HepG2 (cell line): ENCODE results near the gene KIF17. TPM values are rescaled to one million over a fixed set of nuclear protein-coding genes. Genes with fewer than 3 reads are reported as not detected.

Experiments
- ESRRA ChIP-seq: sonication (generic); formaldehyde crosslinking; IDR thresholded peaks from 2 replicates; pipeline ENCODE4 v1.5.1; 2020; ENCODE audit warnings: mild to moderate bottlenecking, low read depth, missing genetic modification reagents
- MAF1 ChIP-seq: sonication (generic); formaldehyde crosslinking; IDR thresholded peaks from 2 replicates; pipeline ENCODE4 v1.5.0; 2020; ENCODE audit warnings: missing genetic modification reagents, borderline replicate concordance
- PHF5A ChIP-seq: IDR thresholded peaks from one replicate; pipeline ENCODE4 v1.6.1; 2018; ENCODE audit warnings: low read depth, missing genetic modification reagents; ENCODE audit not compliant: unreplicated experiment
- TCF12 ChIP-seq, 2 experiments: fragments of 450-650 bp in 1 of 2; sonication (generic) in 1 of 2; formaldehyde crosslinking in 1 of 2; IDR thresholded peaks; 2 replicates each; pipeline versions ENCODE4 v1.6.1 to v1.8.0; 2017 to 2022; ENCODE audit warnings: antibody characterized with exemption in 1 of 2, mild to moderate bottlenecking in 1 of 2, missing genetic modification reagents in 1 of 2, moderate library complexity in 1 of 2
- U2AF2 ChIP-seq: fragments of 200-400 bp; formaldehyde crosslinking; IDR thresholded peaks from 2 replicates; pipeline ENCODE4 v1.6.1; 2017; ENCODE audit warnings: low read depth, mild to moderate bottlenecking, low read length
- ZNF124 ChIP-seq: sonication (generic); formaldehyde crosslinking; IDR thresholded peaks from 2 replicates; pipeline ENCODE4 v1.4.0; 2020; ENCODE audit warnings: missing genetic modification reagents
- ZNF441 ChIP-seq: sonication (generic); formaldehyde crosslinking; IDR thresholded peaks from 2 replicates; pipeline ENCODE4 v1.7.0; 2021; ENCODE audit warnings: missing genetic modification reagents, borderline replicate concordance
- ZNF878 ChIP-seq: sonication (generic); formaldehyde crosslinking; IDR thresholded peaks from 2 replicates; pipeline ENCODE4 v1.8.1; 2023; ENCODE audit warnings: mild to moderate bottlenecking, missing genetic modification reagents, moderate library complexity
- ZSCAN25 ChIP-seq: sonication (generic); formaldehyde crosslinking; IDR thresholded peaks from 2 replicates; pipeline ENCODE4 v1.8.0; 2022; ENCODE audit warnings: mild to moderate bottlenecking, missing genetic modification reagents
- ZSCAN9 ChIP-seq: IDR thresholded peaks from 2 replicates; pipeline ENCODE4 v1.6.1; 2016; ENCODE audit warnings: borderline replicate concordance
- polyA plus RNA-seq, 8 experiments: library from polyadenylated mRNA; depleted of rRNA in 3 of 8; stranded (reverse) in 7 of 8; unstranded in 1 of 8; fragments of >200 nt; fragmentation: Illumina TruSeq in 4 of 8; extraction: Trizol in 4 of 8; gene quantifications; 2 replicates each; pipeline versions ENCODE4 v1.2.1 to v1.2.3, GENCODE V29; 2011 to 2016; ENCODE audit warnings: low read depth in 4 of 8, missing spikeins in 1 of 8, mixed read lengths in 1 of 8; ENCODE audit not compliant: insufficient read depth in 1 of 8
- total RNA-seq, 5 experiments: library from RNA; depleted of rRNA; stranded (reverse); fragments of >200 nt; fragmentation: Illumina TruSeq; extraction: Trizol; gene quantifications; 2 replicates each; pipeline ENCODE4 v1.2.3, GENCODE V29; 2016; ENCODE audit warnings: low read depth in 1 of 5
- TF ChIP-seq, protein P1 (sequence below): sonication (generic); formaldehyde crosslinking; IDR thresholded peaks from 2 replicates; pipeline ENCODE4 v1.4.0; 2020; ENCODE audit warnings: mild to moderate bottlenecking, missing genetic modification reagents
- TF ChIP-seq, protein P2 (sequence below): sonication (generic); formaldehyde crosslinking; IDR thresholded peaks from 2 replicates; pipeline ENCODE4 v1.9.0; 2022; ENCODE audit warnings: low read depth, missing genetic modification reagents
- TF ChIP-seq, protein P3 (sequence below): sonication (generic); formaldehyde crosslinking; IDR thresholded peaks from 2 replicates; pipeline ENCODE4 v1.4.0; 2020; ENCODE audit warnings: missing genetic modification reagents
- TF ChIP-seq, protein P4 (sequence below): sonication (generic); formaldehyde crosslinking; IDR thresholded peaks from 2 replicates; pipeline ENCODE4 v1.4.0; 2020; ENCODE audit warnings: missing genetic modification reagents, borderline replicate concordance
- TF ChIP-seq, protein P5 (sequence below): sonication (generic); formaldehyde crosslinking; IDR thresholded peaks from 2 replicates; pipeline ENCODE4 v1.4.0; 2020; ENCODE audit warnings: mild to moderate bottlenecking, missing genetic modification reagents

KIF17 gene
- total and polyA plus RNA-seq, 2 of the 13 experiments (the other 11 are each of a cell fraction or from before 2014, with no cell fraction given): 0.24 to 0.44 TPM

DNA sequence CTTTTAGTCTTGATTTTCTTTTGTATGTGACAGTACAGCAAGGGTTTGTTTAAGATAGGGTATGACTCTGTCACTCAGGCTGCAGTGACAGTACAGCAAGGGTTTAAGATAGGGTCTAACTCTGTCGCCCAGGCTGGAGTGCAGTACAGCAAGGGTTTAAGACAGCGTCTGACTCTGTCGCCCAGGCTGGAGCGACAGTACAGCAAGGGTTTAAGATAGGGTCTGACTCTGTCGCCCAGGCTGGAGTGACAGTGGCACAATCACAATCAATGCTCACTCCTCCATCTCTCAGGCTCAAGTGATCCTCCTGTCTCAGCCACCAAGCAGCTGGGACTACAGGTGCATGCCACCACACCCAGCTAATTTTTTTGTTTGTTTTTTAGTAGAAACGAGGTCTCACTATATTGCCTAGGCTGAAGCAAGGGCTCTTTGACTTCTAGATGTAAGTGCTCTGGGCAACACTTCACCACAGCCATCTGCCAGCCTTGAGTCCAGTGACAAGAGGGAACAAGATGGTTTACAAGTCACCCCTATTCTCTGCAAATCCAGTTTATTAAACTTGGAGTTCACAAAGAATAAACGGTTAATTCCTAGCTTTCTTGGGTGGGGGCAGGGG, 15.7 kb upstream of the KIF17 start (continued):
- TF ChIP-seq, protein P1, sequence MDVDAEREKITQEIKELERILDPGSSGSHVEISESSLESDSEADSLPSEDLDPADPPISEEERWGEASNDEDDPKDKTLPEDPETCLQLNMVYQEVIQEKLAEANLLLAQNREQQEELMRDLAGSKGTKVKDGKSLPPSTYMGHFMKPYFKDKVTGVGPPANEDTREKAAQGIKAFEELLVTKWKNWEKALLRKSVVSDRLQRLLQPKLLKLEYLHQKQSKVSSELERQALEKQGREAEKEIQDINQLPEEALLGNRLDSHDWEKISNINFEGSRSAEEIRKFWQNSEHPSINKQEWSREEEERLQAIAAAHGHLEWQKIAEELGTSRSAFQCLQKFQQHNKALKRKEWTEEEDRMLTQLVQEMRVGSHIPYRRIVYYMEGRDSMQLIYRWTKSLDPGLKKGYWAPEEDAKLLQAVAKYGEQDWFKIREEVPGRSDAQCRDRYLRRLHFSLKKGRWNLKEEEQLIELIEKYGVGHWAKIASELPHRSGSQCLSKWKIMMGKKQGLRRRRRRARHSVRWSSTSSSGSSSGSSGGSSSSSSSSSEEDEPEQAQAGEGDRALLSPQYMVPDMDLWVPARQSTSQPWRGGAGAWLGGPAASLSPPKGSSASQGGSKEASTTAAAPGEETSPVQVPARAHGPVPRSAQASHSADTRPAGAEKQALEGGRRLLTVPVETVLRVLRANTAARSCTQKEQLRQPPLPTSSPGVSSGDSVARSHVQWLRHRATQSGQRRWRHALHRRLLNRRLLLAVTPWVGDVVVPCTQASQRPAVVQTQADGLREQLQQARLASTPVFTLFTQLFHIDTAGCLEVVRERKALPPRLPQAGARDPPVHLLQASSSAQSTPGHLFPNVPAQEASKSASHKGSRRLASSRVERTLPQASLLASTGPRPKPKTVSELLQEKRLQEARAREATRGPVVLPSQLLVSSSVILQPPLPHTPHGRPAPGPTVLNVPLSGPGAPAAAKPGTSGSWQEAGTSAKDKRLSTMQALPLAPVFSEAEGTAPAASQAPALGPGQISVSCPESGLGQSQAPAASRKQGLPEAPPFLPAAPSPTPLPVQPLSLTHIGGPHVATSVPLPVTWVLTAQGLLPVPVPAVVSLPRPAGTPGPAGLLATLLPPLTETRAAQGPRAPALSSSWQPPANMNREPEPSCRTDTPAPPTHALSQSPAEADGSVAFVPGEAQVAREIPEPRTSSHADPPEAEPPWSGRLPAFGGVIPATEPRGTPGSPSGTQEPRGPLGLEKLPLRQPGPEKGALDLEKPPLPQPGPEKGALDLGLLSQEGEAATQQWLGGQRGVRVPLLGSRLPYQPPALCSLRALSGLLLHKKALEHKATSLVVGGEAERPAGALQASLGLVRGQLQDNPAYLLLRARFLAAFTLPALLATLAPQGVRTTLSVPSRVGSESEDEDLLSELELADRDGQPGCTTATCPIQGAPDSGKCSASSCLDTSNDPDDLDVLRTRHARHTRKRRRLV: no peak
- no peak for TF ChIP-seq ZNF878 (CRISPR knock-in tag)
- TF ChIP-seq, protein P2, sequence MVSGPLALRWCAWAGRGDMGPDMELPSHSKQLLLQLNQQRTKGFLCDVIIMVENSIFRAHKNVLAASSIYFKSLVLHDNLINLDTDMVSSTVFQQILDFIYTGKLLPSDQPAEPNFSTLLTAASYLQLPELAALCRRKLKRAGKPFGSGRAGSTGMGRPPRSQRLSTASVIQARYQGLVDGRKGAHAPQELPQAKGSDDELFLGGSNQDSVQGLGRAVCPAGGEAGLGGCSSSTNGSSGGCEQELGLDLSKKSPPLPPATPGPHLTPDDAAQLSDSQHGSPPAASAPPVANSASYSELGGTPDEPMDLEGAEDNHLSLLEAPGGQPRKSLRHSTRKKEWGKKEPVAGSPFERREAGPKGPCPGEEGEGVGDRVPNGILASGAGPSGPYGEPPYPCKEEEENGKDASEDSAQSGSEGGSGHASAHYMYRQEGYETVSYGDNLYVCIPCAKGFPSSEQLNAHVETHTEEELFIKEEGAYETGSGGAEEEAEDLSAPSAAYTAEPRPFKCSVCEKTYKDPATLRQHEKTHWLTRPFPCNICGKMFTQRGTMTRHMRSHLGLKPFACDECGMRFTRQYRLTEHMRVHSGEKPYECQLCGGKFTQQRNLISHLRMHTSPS (CRISPR knock-in tag): no peak
- TF ChIP-seq PHF5A (CRISPR knock-in tag): no peak
- TF ChIP-seq ZSCAN25 (CRISPR knock-in tag): no peak
- TF ChIP-seq, protein P3, sequence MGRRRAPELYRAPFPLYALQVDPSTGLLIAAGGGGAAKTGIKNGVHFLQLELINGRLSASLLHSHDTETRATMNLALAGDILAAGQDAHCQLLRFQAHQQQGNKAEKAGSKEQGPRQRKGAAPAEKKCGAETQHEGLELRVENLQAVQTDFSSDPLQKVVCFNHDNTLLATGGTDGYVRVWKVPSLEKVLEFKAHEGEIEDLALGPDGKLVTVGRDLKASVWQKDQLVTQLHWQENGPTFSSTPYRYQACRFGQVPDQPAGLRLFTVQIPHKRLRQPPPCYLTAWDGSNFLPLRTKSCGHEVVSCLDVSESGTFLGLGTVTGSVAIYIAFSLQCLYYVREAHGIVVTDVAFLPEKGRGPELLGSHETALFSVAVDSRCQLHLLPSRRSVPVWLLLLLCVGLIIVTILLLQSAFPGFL (CRISPR knock-in tag): no peak
- no peak for TF ChIP-seq TCF12 (IDR thresholded peaks at IDR 0.05)
- TF ChIP-seq TCF12 (CRISPR knock-in tag; IDR thresholded peaks at IDR 0.05): no peak
- TF ChIP-seq ZSCAN9: no peak; the same call in 1 of the 2 replicates
- TF ChIP-seq, protein P4, sequence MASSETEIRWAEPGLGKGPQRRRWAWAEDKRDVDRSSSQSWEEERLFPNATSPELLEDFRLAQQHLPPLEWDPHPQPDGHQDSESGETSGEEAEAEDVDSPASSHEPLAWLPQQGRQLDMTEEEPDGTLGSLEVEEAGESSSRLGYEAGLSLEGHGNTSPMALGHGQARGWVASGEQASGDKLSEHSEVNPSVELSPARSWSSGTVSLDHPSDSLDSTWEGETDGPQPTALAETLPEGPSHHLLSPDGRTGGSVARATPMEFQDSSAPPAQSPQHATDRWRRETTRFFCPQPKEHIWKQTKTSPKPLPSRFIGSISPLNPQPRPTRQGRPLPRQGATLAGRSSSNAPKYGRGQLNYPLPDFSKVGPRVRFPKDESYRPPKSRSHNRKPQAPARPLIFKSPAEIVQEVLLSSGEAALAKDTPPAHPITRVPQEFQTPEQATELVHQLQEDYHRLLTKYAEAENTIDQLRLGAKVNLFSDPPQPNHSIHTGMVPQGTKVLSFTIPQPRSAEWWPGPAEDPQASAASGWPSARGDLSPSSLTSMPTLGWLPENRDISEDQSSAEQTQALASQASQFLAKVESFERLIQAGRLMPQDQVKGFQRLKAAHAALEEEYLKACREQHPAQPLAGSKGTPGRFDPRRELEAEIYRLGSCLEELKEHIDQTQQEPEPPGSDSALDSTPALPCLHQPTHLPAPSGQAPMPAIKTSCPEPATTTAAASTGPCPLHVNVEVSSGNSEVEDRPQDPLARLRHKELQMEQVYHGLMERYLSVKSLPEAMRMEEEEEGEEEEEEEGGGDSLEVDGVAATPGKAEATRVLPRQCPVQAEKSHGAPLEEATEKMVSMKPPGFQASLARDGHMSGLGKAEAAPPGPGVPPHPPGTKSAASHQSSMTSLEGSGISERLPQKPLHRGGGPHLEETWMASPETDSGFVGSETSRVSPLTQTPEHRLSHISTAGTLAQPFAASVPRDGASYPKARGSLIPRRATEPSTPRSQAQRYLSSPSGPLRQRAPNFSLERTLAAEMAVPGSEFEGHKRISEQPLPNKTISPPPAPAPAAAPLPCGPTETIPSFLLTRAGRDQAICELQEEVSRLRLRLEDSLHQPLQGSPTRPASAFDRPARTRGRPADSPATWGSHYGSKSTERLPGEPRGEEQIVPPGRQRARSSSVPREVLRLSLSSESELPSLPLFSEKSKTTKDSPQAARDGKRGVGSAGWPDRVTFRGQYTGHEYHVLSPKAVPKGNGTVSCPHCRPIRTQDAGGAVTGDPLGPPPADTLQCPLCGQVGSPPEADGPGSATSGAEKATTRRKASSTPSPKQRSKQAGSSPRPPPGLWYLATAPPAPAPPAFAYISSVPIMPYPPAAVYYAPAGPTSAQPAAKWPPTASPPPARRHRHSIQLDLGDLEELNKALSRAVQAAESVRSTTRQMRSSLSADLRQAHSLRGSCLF: 0 out of 2 replicates have a peak, but pooled peaks have one; percentile 13
- no peak for TF ChIP-seq U2AF2
- 0 out of 2 replicates have a peak, but pooled peaks have one; percentile 31 for TF ChIP-seq ESRRA (CRISPR knock-in tag)
- TF ChIP-seq ZNF441 (CRISPR knock-in tag): no peak
- TF ChIP-seq ZNF124: 0 out of 2 replicates have a peak, but pooled peaks have one; percentile 17
- TF ChIP-seq MAF1: no peak
- TF ChIP-seq, protein P5, sequence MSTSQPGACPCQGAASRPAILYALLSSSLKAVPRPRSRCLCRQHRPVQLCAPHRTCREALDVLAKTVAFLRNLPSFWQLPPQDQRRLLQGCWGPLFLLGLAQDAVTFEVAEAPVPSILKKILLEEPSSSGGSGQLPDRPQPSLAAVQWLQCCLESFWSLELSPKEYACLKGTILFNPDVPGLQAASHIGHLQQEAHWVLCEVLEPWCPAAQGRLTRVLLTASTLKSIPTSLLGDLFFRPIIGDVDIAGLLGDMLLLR (CRISPR knock-in tag): 0 out of 2 replicates have a peak, but pooled peaks have one; percentile 22
